Measurements from ENCODE around the gene VRK1.

VRK1 gene

DNA sequence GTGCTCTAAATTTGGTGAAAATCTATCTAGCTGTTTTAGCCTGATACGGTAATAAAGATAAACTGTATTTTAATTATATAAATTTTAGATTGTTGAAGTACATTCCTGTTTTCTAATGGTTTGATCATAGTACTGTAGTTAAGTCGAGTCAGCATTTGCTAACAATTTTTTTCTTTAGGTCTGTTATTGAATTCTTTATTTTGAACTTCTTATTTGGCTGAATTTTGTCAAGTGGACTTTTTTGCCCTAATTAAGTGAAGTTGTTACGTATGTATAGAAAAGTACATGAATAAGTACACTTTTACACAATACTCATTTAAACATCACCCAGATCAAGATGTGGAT lies 66.8 kb downstream of the VRK1 start:
- no peak for TF ChIP-seq FOXM1 (IDR thresholded peaks at IDR 0.05; ENCODE audit: borderline replicate concordance, low read depth)
- TF ChIP-seq TCF12 (IDR thresholded peaks at IDR 0.05; ENCODE audit: low read depth) = no peak
- TF ChIP-seq RAD21 (IDR thresholded peaks at IDR 0.05; ENCODE audit: low read depth) = no peak
- TF ChIP-seq, protein P1, sequence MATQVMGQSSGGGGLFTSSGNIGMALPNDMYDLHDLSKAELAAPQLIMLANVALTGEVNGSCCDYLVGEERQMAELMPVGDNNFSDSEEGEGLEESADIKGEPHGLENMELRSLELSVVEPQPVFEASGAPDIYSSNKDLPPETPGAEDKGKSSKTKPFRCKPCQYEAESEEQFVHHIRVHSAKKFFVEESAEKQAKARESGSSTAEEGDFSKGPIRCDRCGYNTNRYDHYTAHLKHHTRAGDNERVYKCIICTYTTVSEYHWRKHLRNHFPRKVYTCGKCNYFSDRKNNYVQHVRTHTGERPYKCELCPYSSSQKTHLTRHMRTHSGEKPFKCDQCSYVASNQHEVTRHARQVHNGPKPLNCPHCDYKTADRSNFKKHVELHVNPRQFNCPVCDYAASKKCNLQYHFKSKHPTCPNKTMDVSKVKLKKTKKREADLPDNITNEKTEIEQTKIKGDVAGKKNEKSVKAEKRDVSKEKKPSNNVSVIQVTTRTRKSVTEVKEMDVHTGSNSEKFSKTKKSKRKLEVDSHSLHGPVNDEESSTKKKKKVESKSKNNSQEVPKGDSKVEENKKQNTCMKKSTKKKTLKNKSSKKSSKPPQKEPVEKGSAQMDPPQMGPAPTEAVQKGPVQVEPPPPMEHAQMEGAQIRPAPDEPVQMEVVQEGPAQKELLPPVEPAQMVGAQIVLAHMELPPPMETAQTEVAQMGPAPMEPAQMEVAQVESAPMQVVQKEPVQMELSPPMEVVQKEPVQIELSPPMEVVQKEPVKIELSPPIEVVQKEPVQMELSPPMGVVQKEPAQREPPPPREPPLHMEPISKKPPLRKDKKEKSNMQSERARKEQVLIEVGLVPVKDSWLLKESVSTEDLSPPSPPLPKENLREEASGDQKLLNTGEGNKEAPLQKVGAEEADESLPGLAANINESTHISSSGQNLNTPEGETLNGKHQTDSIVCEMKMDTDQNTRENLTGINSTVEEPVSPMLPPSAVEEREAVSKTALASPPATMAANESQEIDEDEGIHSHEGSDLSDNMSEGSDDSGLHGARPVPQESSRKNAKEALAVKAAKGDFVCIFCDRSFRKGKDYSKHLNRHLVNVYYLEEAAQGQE (IDR thresholded peaks at IDR 0.05; ENCODE audit: low read depth) = no peak

DNA sequence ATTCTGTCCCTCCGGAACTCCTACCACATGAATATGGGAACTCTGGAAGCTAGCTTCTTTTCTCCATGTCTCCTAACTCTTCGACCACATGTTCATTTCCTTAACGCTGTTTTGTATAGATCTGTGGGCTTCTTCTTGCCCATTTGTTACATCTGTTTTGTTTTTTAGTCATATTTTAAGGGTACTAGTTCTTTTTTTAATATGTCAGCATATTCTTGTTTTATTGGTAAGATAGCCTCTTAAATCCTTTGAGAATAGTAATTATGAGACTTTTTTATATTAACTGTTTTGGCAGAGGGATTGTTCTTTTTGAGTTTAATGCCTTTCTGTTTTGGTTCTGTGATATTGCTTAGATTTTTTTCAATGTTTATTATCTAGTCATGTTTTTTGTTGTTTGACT lies 70.5 kb downstream of the VRK1 start:
- TF ChIP-seq, protein P1 (IDR thresholded peaks at IDR 0.05; ENCODE audit: low read depth) = no peak
- no peak for TF ChIP-seq CEBPB (IDR thresholded peaks at IDR 0.05)
- no peak for TF ChIP-seq CREB1 (IDR thresholded peaks at IDR 0.05; ENCODE audit: low read depth)
- no peak for TF ChIP-seq TCF12 (IDR thresholded peaks at IDR 0.05; ENCODE audit: low read depth)
- no peak for TF ChIP-seq NFIC (IDR thresholded peaks at IDR 0.05)
- TF ChIP-seq TAF1 (IDR thresholded peaks at IDR 0.05; ENCODE audit: low read depth) = no peak
- TF ChIP-seq EGR1 (IDR thresholded peaks at IDR 0.05) = no peak
- TF ChIP-seq ZBTB7A (IDR thresholded peaks at IDR 0.05; ENCODE audit: low read depth) = no peak
- no peak for TF ChIP-seq TEAD4 (IDR thresholded peaks at IDR 0.05)
- no peak for TF ChIP-seq RAD21 (IDR thresholded peaks at IDR 0.05; ENCODE audit: low read depth)
- TF ChIP-seq, protein P2, sequence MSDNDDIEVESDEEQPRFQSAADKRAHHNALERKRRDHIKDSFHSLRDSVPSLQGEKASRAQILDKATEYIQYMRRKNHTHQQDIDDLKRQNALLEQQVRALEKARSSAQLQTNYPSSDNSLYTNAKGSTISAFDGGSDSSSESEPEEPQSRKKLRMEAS (IDR thresholded peaks at IDR 0.05) = no peak
- no peak for TF ChIP-seq YY1 (IDR thresholded peaks at IDR 0.05; ENCODE audit: low read depth)
- no peak for TF ChIP-seq FOXM1 (IDR thresholded peaks at IDR 0.05; ENCODE audit: borderline replicate concordance, low read depth)
- no peak for TF ChIP-seq EP300 (IDR thresholded peaks at IDR 0.05; ENCODE audit: borderline replicate concordance)
- TF ChIP-seq, protein P3, sequence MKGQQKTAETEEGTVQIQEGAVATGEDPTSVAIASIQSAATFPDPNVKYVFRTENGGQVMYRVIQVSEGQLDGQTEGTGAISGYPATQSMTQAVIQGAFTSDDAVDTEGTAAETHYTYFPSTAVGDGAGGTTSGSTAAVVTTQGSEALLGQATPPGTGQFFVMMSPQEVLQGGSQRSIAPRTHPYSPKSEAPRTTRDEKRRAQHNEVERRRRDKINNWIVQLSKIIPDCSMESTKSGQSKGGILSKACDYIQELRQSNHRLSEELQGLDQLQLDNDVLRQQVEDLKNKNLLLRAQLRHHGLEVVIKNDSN (IDR thresholded peaks at IDR 0.05) = no peak

DNA sequence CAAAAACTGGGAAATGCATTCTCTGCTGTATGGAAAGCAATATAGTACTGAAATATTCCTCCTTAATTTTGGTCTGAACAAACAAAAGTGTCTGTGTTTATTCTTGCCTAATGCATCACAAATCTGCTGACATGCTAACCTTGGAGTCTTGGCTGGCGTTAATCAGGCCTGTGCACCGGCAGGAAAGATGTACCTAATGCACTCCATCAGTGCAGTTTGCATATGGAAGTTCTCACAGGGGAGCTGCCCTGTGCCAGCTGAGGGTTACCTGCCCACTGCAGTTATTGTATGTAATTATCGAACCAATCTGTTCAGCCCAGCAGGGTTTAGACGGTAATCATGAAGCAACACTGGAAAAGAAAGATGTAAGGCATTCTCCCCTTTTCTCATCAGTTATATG lies 76.9 kb downstream of the VRK1 start:
- TF ChIP-seq TAF1 (IDR thresholded peaks at IDR 0.05; ENCODE audit: low read depth) (no peak), EP300 (IDR thresholded peaks at IDR 0.05; ENCODE audit: borderline replicate concordance) (no peak)
- TF ChIP-seq, protein P1 (IDR thresholded peaks at IDR 0.05; ENCODE audit: low read depth) = no peak

DNA sequence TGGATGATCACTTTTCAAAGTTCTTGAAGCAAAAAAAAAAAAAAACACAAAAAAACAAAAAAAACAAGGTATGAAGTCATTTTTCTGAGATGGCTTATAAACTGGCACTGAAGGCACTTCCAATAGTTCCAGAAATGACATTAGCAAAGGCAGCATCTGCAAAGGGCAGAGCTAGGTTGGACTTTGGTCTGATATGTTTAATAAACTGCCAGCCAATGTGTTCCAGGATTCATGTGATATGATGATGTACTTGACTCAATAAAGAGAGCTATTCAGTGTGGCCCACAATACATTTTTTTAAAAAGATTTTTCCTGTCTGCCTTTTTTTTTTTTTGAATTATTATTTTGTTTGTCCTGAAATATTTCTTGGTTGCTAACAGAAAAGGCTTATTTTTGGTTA lies 79.6 kb downstream of the VRK1 start:
- no peak for TF ChIP-seq FOXM1 (IDR thresholded peaks at IDR 0.05; ENCODE audit: borderline replicate concordance, low read depth)
- TF ChIP-seq, protein P1 (IDR thresholded peaks at IDR 0.05; ENCODE audit: low read depth) = no peak
- no peak for TF ChIP-seq CREB1 (IDR thresholded peaks at IDR 0.05; ENCODE audit: low read depth)
- no peak for TF ChIP-seq EGR1 (IDR thresholded peaks at IDR 0.05)
- no peak for TF ChIP-seq NFIC (IDR thresholded peaks at IDR 0.05)
- TF ChIP-seq, protein P3 (IDR thresholded peaks at IDR 0.05) = no peak
- no peak for TF ChIP-seq CEBPB (IDR thresholded peaks at IDR 0.05)
- TF ChIP-seq RAD21 (IDR thresholded peaks at IDR 0.05; ENCODE audit: low read depth) = no peak
- TF ChIP-seq EP300 (IDR thresholded peaks at IDR 0.05; ENCODE audit: borderline replicate concordance) = no peak
- TF ChIP-seq ZBTB7A (IDR thresholded peaks at IDR 0.05; ENCODE audit: low read depth) = no peak
- TF ChIP-seq, protein P2 (IDR thresholded peaks at IDR 0.05) = no peak
- TF ChIP-seq YY1 (IDR thresholded peaks at IDR 0.05; ENCODE audit: low read depth) = no peak
- TF ChIP-seq TCF12 (IDR thresholded peaks at IDR 0.05; ENCODE audit: low read depth) = no peak

Measured in Ishikawa (cell line).